Coronary artery (tissue), 2 donors: Measurements from ENCODE around the gene AMBRA1.

Experiments used
- DNase-seq: peaks from one replicate; pipeline ENCODE4 v3.0.0-alpha.2; 2017; ENCODE audit warnings: low spot score
- H3K27ac ChIP-seq, 2 donors: fragments of 200-600 bp; sonication (generic); one replicate each; pipeline ENCODE4 v1.5.1; 2016 to 2019
- H3K4me3 ChIP-seq: fragments of 200-600 bp; sonication (generic); 2 replicates; pipeline ENCODE4 v1.5.1; 2016; ENCODE audit warnings: mild to moderate bottlenecking, moderate library complexity
- TF ChIP-seq, protein P1 (sequence below): fragments of 200-600 bp; sonication (generic); IDR thresholded peaks from one replicate; pipeline ENCODE4 v1.5.1; 2019; ENCODE audit warnings: antibody characterized with exemption

Gene AMBRA1

GRCh38 chr11:46541593-46542371 is 52.0 kb downstream of the AMBRA1 start:
- no peak for DNase-seq
- Histone ChIP-seq H3K4me3 (no peak overlapping the region), H3K27ac (no peak overlapping the region)
- TF ChIP-seq, protein P1, sequence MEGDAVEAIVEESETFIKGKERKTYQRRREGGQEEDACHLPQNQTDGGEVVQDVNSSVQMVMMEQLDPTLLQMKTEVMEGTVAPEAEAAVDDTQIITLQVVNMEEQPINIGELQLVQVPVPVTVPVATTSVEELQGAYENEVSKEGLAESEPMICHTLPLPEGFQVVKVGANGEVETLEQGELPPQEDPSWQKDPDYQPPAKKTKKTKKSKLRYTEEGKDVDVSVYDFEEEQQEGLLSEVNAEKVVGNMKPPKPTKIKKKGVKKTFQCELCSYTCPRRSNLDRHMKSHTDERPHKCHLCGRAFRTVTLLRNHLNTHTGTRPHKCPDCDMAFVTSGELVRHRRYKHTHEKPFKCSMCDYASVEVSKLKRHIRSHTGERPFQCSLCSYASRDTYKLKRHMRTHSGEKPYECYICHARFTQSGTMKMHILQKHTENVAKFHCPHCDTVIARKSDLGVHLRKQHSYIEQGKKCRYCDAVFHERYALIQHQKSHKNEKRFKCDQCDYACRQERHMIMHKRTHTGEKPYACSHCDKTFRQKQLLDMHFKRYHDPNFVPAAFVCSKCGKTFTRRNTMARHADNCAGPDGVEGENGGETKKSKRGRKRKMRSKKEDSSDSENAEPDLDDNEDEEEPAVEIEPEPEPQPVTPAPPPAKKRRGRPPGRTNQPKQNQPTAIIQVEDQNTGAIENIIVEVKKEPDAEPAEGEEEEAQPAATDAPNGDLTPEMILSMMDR: no peak

GRCh38 chr11:46540807-46541206 is 53.0 kb downstream of the AMBRA1 start:
- Histone ChIP-seq H3K27ac (no peak overlapping the region), H3K4me3 (no peak overlapping the region)
- TF ChIP-seq, protein P1: no peak
- DNase-seq: no peak

DNA sequence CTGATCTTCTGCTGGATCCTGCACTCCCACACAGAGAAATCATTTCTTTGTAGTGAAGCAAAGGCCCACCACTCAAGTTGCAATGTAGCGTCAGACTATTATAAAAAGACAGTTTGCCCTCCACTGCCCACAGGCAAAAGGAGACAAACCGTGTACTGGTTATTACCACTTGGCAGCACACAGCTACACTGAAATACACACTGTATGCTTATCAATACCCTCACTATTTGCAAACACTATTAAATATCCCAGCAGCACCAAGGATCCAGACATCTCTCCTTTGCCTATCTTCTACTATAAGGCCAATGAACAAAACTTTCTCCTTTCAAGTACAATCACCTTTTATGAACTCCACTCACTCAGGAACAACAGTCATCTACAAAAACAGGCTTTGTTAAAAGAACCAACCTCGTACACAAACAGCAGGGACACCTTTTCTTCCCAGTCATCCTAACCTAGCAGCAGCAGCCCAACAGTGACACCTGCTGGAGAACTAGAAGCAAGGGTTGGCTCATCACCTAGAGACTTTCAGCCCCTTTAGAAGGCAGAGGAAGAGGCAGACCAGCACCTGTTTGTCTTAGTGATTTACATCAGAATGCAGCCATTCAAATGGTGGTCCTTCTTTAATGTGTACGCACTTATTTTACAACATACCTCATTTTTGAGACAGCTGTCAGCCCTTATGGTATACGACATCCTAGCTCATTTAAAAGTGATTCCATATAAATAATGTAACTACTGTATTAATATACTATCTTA is 56.1 kb downstream of the AMBRA1 start:
- DNase-seq: no peak
- TF ChIP-seq, protein P1: peak; percentile 75
- no peak overlapping the region for H3K4me3 ChIP-seq
- H3K27ac ChIP-seq: no peak overlapping the region

DNA sequence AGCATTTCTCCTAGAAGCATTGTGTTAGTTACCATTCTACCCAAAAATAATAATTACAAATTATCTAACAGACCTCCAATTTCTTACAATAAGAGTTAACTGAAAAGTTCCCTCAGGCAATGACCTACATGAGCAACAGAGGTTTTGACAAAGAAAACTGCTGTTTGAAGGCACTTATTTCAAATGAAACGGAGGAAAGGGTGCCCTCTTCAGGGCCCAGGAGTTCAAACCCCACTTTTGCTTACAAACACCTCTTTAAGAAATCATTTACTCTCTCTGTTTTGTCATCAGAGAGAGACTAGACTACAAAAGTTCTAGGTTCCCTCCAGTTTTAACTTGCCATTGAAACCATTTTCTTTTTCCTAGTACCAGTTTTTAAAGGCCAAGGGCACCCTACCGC is 56.7 kb downstream of the AMBRA1 start:
- TF ChIP-seq, protein P1: no peak
- Histone ChIP-seq H3K27ac (no peak overlapping the region), H3K4me3 (no peak overlapping the region)
- no peak for DNase-seq

GRCh38 chr11:46535688-46536087 is 58.1 kb downstream of the AMBRA1 start:
- Histone ChIP-seq H3K27ac (no peak overlapping the region), H3K4me3 (no peak overlapping the region)
- DNase-seq: no peak
- TF ChIP-seq, protein P1: no peak

- no peak for DNase-seq
These were observed 59.1 kb downstream of the AMBRA1 start for GRCh38 chr11:46534711-46535110.

More at GRCh38 chr11:46534711-46535110, 59.1 kb downstream of the AMBRA1 start:
- TF ChIP-seq, protein P1: no peak
- Histone ChIP-seq H3K4me3 (no peak overlapping the region), H3K27ac (no peak overlapping the region)
